22Rv1 (cell line): ENCODE data around the gene ELP4.
"Not testable (repeated sequence)": the region's sequence is repeated elsewhere in the genome, so short reads cannot be mapped to it uniquely, and the experiment has no call there.

ENCODE experiments used
- H3K27ac ChIP-seq: fragments of 450-650 bp; 2 replicates; pipeline ENCODE4 v1.5.1; 2017
- CTCF ChIP-seq: fragments of 450-650 bp; IDR thresholded peaks from 2 replicates; pipeline ENCODE4 v1.5.1; 2017; ENCODE audit warnings: mild to moderate bottlenecking
- ZFX ChIP-seq: fragments of 450-650 bp; IDR thresholded peaks from 2 replicates; pipeline ENCODE4 v1.6.1; 2017; ENCODE audit warnings: antibody characterized with exemption, borderline replicate concordance

ELP4 gene

GRCh38 chr11:31542862-31543261 is 33.3 kb downstream of the ELP4 start:
- no peak for TF ChIP-seq CTCF
- H3K27ac ChIP-seq = no peak overlapping the region

- no peak overlapping the region for H3K27ac ChIP-seq
- TF ChIP-seq ZFX (no peak), CTCF (no peak)
Observed at GRCh38 chr11:31555938-31556337, 46.4 kb downstream of the ELP4 start.

- TF ChIP-seq CTCF (no peak), ZFX (no peak)
- no peak overlapping the region for H3K27ac ChIP-seq
Observed at GRCh38 chr11:31558001-31558400, 48.4 kb downstream of the ELP4 start.

GRCh38 chr11:31560842-31561476 is 51.4 kb downstream of the ELP4 start:
- TF ChIP-seq CTCF = no peak
- TF ChIP-seq ZFX = no peak

GRCh38 chr11:31564517-31564916 is 55.0 kb downstream of the ELP4 start:
- H3K27ac ChIP-seq = not testable (repeated sequence)

More at GRCh38 chr11:31560842-31561476, 51.4 kb downstream of the ELP4 start:
- no peak overlapping the region for H3K27ac ChIP-seq

GRCh38 chr11:31574133-31574532 is 64.6 kb downstream of the ELP4 start:
- not testable (repeated sequence) for H3K27ac ChIP-seq

GRCh38 chr11:31575764-31576163 is 66.2 kb downstream of the ELP4 start:
- not testable (repeated sequence) for H3K27ac ChIP-seq

- H3K27ac ChIP-seq = not testable (repeated sequence)
Observed at GRCh38 chr11:31579412-31579811, 69.8 kb downstream of the ELP4 start.

GRCh38 chr11:31582697-31583096 is 73.1 kb downstream of the ELP4 start:
- TF ChIP-seq ZFX (no peak), CTCF (no peak)

GRCh38 chr11:31598454-31598853 is 88.9 kb downstream of the ELP4 start:
- TF ChIP-seq ZFX (no peak), CTCF (no peak)

More at GRCh38 chr11:31582697-31583096, 73.1 kb downstream of the ELP4 start:
- no peak overlapping the region for H3K27ac ChIP-seq

More at GRCh38 chr11:31598454-31598853, 88.9 kb downstream of the ELP4 start:
- H3K27ac ChIP-seq = no peak overlapping the region
